HG03108 (cell line): ENCODE results near the gene SH3BP4.

ENCODE experiments used
- ATAC-seq: cut with Tn5 transposase; IDR thresholded peaks from one replicate; pipeline ENCODE4 v1.9.1; 2021; ENCODE audit warnings: moderate library complexity; ENCODE audit not compliant: unreplicated experiment

The SH3BP4 gene

GRCh38 chr2:234982096-234982834 lies 30.4 kb downstream of the SH3BP4 start:
- ATAC-seq, result no peak

GRCh38 chr2:234983011-234983726 lies 31.4 kb downstream of the SH3BP4 start:
- ATAC-seq, result no peak

GRCh38 chr2:234985608-234986245 lies 33.9 kb downstream of the SH3BP4 start:
- ATAC-seq, result no peak

GRCh38 chr2:234986390-234986789 lies 34.6 kb downstream of the SH3BP4 start:
- ATAC-seq, result no peak

- ATAC-seq, result no peak
These were observed 35.3 kb downstream of the SH3BP4 start for GRCh38 chr2:234986876-234987720.

- ATAC-seq, result no peak
These were observed 35.9 kb downstream of the SH3BP4 start for GRCh38 chr2:234987754-234988153.

- ATAC-seq, result no peak
These were observed 36.7 kb downstream of the SH3BP4 start for GRCh38 chr2:234988491-234988890.

- no peak for ATAC-seq
These were observed 37.4 kb downstream of the SH3BP4 start for GRCh38 chr2:234989183-234989701.

- ATAC-seq, result no peak
These were observed 38.5 kb downstream of the SH3BP4 start for GRCh38 chr2:234990300-234990699.

GRCh38 chr2:234991290-234991689 lies 39.5 kb downstream of the SH3BP4 start:
- ATAC-seq, result no peak

- ATAC-seq, result no peak
These were observed 40.0 kb downstream of the SH3BP4 start for GRCh38 chr2:234991793-234992192.

- ATAC-seq, result no peak
These were observed 40.4 kb downstream of the SH3BP4 start for GRCh38 chr2:234992196-234992595.

- no peak for ATAC-seq
These were observed 41.0 kb downstream of the SH3BP4 start for GRCh38 chr2:234992624-234993349.

- no peak for ATAC-seq
These were observed 41.7 kb downstream of the SH3BP4 start for GRCh38 chr2:234993541-234993981.

- no peak for ATAC-seq
These were observed 42.9 kb downstream of the SH3BP4 start for GRCh38 chr2:234994438-234995321.

- no peak for ATAC-seq
These were observed 43.7 kb downstream of the SH3BP4 start for GRCh38 chr2:234995332-234996068.

- ATAC-seq, result no peak
These were observed 44.5 kb downstream of the SH3BP4 start for GRCh38 chr2:234996069-234996940.

- no peak for ATAC-seq
These were observed 45.1 kb downstream of the SH3BP4 start for GRCh38 chr2:234996941-234997270.
